Measurements from ENCODE around the gene SLC6A2.

GRCh38 chr16:55660026-55660425 lies 4.2 kb downstream of the SLC6A2 start:
- TF ChIP-seq CTCF (IDR thresholded peaks at IDR 0.05): no peak
- TF ChIP-seq POLR2A (IDR thresholded peaks at IDR 0.05): no peak
